Measurements from ENCODE around the gene PLB1.
"Not testable (repeated sequence)": the region's sequence is repeated elsewhere in the genome, so short reads cannot be mapped to it uniquely, and the experiment has no call there.

Gene PLB1

GRCh38 chr2:28547223-28547860 lies 51.5 kb downstream of the PLB1 start:
- peaks cover 1% of the 10 kb centered on the region; the same call in 1 of the 2 replicates for H3K27me3 ChIP-seq (ENCODE audit: insufficient read depth, low read length)
- H2AFZ ChIP-seq (ENCODE audit: low read length): no peak overlapping the region
- H3K9me3 ChIP-seq (ENCODE audit: low read length): no peaks in the 10 kb centered on the region
- no peak overlapping the region for H3K4me2 ChIP-seq (ENCODE audit: low read length)
- no peak overlapping the region for H3K27ac ChIP-seq (ENCODE audit: low read depth, low read length, poor library complexity, severe bottlenecking)
- no peak overlapping the region for H3K4me3 ChIP-seq (ENCODE audit: low read depth, low read length, poor library complexity, severe bottlenecking)
- H4K20me1 ChIP-seq (ENCODE audit: insufficient read depth, low read length): no peaks in the 10 kb centered on the region
- no peaks in the 10 kb centered on the region for H3K9me2 ChIP-seq (ENCODE audit: low read depth, low read length)
- H3K4me1 ChIP-seq (ENCODE audit: insufficient read depth, low read length, severe bottlenecking): no peaks in the 10 kb centered on the region
- no peaks in the 10 kb centered on the region for H3K36me3 ChIP-seq (ENCODE audit: insufficient read depth, low read length)
- no peaks in the 10 kb centered on the region for H3F3A ChIP-seq (ENCODE audit: insufficient read depth, low read length)
- TF ChIP-seq EZH2 (IDR thresholded peaks at IDR 0.05; ENCODE audit: borderline replicate concordance, low read length): no peak
- no peak for TF ChIP-seq CTCF (IDR thresholded peaks at IDR 0.05; ENCODE audit: low read length)
- H3K9ac ChIP-seq (ENCODE audit: low read length): no peak overlapping the region
- H3K79me2 ChIP-seq (ENCODE audit: insufficient read depth, low read length): no peaks in the 10 kb centered on the region

GRCh38 chr2:28547906-28548600 lies 52.2 kb downstream of the PLB1 start:
- TF ChIP-seq EZH2 (IDR thresholded peaks at IDR 0.05; ENCODE audit: borderline replicate concordance, low read length) (no peak), CTCF (IDR thresholded peaks at IDR 0.05; ENCODE audit: low read length) (no peak)
- no peaks in the 10 kb centered on the region for H3K36me3 ChIP-seq (ENCODE audit: insufficient read depth, low read length)
- H3F3A ChIP-seq (ENCODE audit: insufficient read depth, low read length): no peaks in the 10 kb centered on the region
- H3K79me2 ChIP-seq (ENCODE audit: insufficient read depth, low read length): no peaks in the 10 kb centered on the region
- no peaks in the 10 kb centered on the region for H4K20me1 ChIP-seq (ENCODE audit: insufficient read depth, low read length)
- H3K27ac ChIP-seq (ENCODE audit: low read depth, low read length, poor library complexity, severe bottlenecking): no peak overlapping the region
- H3K9me3 ChIP-seq (ENCODE audit: low read length): no peaks in the 10 kb centered on the region
- H3K4me2 ChIP-seq (ENCODE audit: low read length): no peak overlapping the region
- no peaks in the 10 kb centered on the region for H3K9me2 ChIP-seq (ENCODE audit: low read depth, low read length)
- no peaks in the 10 kb centered on the region for H3K4me1 ChIP-seq (ENCODE audit: insufficient read depth, low read length, severe bottlenecking)
- no peak overlapping the region for H2AFZ ChIP-seq (ENCODE audit: low read length)
- H3K27me3 ChIP-seq (ENCODE audit: insufficient read depth, low read length): no peaks in the 10 kb centered on the region
- no peak overlapping the region for H3K9ac ChIP-seq (ENCODE audit: low read length)
- no peak overlapping the region for H3K4me3 ChIP-seq (ENCODE audit: low read depth, low read length, poor library complexity, severe bottlenecking)

DNA sequence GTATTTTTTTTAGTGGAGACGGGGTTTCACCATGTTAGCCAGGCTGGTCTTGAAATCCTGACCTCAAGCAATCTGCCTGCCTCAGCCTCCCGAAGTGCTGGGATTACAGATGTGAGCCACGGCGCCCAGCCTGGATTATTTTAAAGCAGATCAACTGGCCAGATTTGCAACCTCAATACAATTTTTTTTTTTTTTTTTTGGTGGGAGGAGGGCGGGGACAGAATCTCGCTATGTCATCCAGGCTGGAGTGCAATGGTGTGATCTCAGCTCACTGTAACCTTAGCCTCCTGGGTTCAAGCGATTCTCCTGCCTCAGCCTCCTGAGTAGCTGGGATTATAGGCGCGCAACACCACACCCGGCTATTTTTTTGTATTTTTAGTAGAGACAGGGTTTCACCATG lies 54.5 kb downstream of the PLB1 start:
- H3K4me1 ChIP-seq (ENCODE audit: insufficient read depth, low read length, severe bottlenecking); H2AFZ ChIP-seq (ENCODE audit: low read length); H3K4me2 ChIP-seq (ENCODE audit: low read length); H4K20me1 ChIP-seq (ENCODE audit: insufficient read depth, low read length); H3K9me2 ChIP-seq (ENCODE audit: low read depth, low read length); H3F3A ChIP-seq (ENCODE audit: insufficient read depth, low read length); H3K9me3 ChIP-seq (ENCODE audit: low read length); H3K36me3 ChIP-seq (ENCODE audit: insufficient read depth, low read length); H3K4me3 ChIP-seq (ENCODE audit: low read depth, low read length, poor library complexity, severe bottlenecking); H3K79me2 ChIP-seq (ENCODE audit: insufficient read depth, low read length); H3K27me3 ChIP-seq (ENCODE audit: insufficient read depth, low read length); H3K9ac ChIP-seq (ENCODE audit: low read length); H3K27ac ChIP-seq (ENCODE audit: low read depth, low read length, poor library complexity, severe bottlenecking): not testable (repeated sequence)

Measured in OCI-LY1 (cell line).